Osteoblast (primary cell): ENCODE measurements around the gene CAPZB. TPM values are rescaled to one million over a fixed set of nuclear protein-coding genes. Genes with fewer than 3 reads are reported as not detected.
A peak's percentile ranks its signal among the peaks of the same experiment; 100 is the strongest.

ENCODE experiments used
- DNase-seq: peaks from one replicate; pipeline ENCODE4 v3.0.0; 2011; ENCODE audit warnings: low spot score, mixed read lengths; ENCODE audit not compliant: insufficient read length; ENCODE audit errors: missing footprints
- H2AFZ ChIP-seq: 2 replicates; pipeline ENCODE4 v1.6.0; 2011; ENCODE audit warnings: mild to moderate bottlenecking, low read length
- H3K27ac ChIP-seq: 2 replicates; pipeline ENCODE4 v1.5.1; 2011; ENCODE audit warnings: mild to moderate bottlenecking, low read depth, low read length, moderate library complexity
- H3K27me3 ChIP-seq: 2 replicates; pipeline ENCODE4 v1.6.0; 2012; ENCODE audit warnings: mild to moderate bottlenecking, control low read depth, inconsistent platforms, low read length, moderate library complexity; ENCODE audit not compliant: insufficient read depth
- H3K36me3 ChIP-seq: 2 replicates; pipeline ENCODE4 v1.5.1; 2011; ENCODE audit warnings: mild to moderate bottlenecking, low read length, control low read depth, moderate library complexity; ENCODE audit not compliant: insufficient read depth
- H3K4me1 ChIP-seq: 2 replicates; pipeline ENCODE4 v1.5.1; 2011; ENCODE audit warnings: mild to moderate bottlenecking, low read length, control low read depth, moderate library complexity; ENCODE audit not compliant: insufficient read depth
- H3K4me2 ChIP-seq: 2 replicates; pipeline ENCODE4 v1.6.0; 2011; ENCODE audit warnings: mild to moderate bottlenecking, low read length; ENCODE audit not compliant: insufficient read depth
- H3K4me3 ChIP-seq: fragments of 200-600 bp; sonication (generic); 3 replicates; pipeline ENCODE4 v1.5.1; 2012; ENCODE audit warnings: mild to moderate bottlenecking, low read length, inconsistent platforms; ENCODE audit not compliant: insufficient read depth
- H3K79me2 ChIP-seq: 2 replicates; pipeline ENCODE4 v1.6.0; 2012; ENCODE audit warnings: mild to moderate bottlenecking, low read length, control low read depth, inconsistent platforms; ENCODE audit not compliant: insufficient read depth
- H3K9me3 ChIP-seq: 2 replicates; pipeline ENCODE4 v1.5.1; 2011; ENCODE audit warnings: low read depth, low read length, control low read depth
- H4K20me1 ChIP-seq: 2 replicates; pipeline ENCODE4 v1.6.0; 2012; ENCODE audit warnings: mild to moderate bottlenecking, low read length, control low read depth; ENCODE audit not compliant: insufficient read depth
- CTCF ChIP-seq: IDR thresholded peaks from 2 replicates; pipeline ENCODE4 v1.5.1; 2011; ENCODE audit warnings: mild to moderate bottlenecking, low read depth, low read length, moderate library complexity; ENCODE audit errors: extremely low read depth
- total RNA-seq: library from RNA; depleted of rRNA; stranded (reverse); fragments of >200 nt; gene quantifications from 2 replicates; pipeline ENCODE4 v1.2.3, GENCODE V29; 2012

CAPZB gene
- total RNA-seq, 1 donor, result 217 TPM

- no peak overlapping the region for H3K4me3 ChIP-seq
- peak; percentile 50 for DNase-seq
- H2AFZ ChIP-seq, result no peak overlapping the region
- H3K27me3 ChIP-seq, result no peaks in the 10 kb centered on the region
- H3K4me2 ChIP-seq, result no peak overlapping the region
- no peaks in the 10 kb centered on the region for H3K9me3 ChIP-seq
- H3K27ac ChIP-seq, result no peak overlapping the region
- no peaks in the 10 kb centered on the region for H3K4me1 ChIP-seq
- H4K20me1 ChIP-seq, result peaks cover 72% of the 10 kb centered on the region
- TF ChIP-seq CTCF, result no peak
- peaks cover 37% of the 10 kb centered on the region for H3K36me3 ChIP-seq
- peaks cover 72% of the 10 kb centered on the region for H3K79me2 ChIP-seq
Observed at GRCh38 chr1:19359357-19359756, 126.0 kb downstream of the CAPZB start.

DNA sequence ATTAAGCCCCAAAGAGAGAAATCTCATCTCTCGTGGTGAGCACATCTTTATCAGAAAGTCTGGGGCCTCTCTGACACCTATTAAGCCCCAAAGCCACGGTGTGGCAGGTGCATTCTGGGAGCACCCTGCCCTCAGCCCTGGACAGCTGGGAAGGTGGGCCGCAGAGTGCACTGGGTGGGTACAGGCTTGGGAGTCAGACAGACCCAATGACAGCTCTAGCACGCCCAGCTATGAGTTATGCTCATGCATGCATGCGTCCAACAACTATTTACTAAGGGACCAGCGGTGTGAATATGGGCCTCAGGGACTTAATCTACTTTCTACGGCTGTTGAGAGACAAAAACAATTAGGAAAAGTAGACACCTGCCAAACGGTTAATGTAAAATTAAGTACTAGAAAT, 126.6 kb downstream of the CAPZB start:
- Histone ChIP-seq H3K79me2 (peaks cover 67% of the 10 kb centered on the region), H3K27ac (no peak overlapping the region), H3K9me3 (no peaks in the 10 kb centered on the region), H3K36me3 (peaks cover 43% of the 10 kb centered on the region), H4K20me1 (peaks cover 68% of the 10 kb centered on the region), H3K4me1 (no peaks in the 10 kb centered on the region), H3K4me2 (no peak overlapping the region), H3K27me3 (no peaks in the 10 kb centered on the region), H3K4me3 (no peak overlapping the region), H2AFZ (no peak overlapping the region)
- TF ChIP-seq CTCF, result no peak
- DNase-seq, result peak; percentile 26

DNA sequence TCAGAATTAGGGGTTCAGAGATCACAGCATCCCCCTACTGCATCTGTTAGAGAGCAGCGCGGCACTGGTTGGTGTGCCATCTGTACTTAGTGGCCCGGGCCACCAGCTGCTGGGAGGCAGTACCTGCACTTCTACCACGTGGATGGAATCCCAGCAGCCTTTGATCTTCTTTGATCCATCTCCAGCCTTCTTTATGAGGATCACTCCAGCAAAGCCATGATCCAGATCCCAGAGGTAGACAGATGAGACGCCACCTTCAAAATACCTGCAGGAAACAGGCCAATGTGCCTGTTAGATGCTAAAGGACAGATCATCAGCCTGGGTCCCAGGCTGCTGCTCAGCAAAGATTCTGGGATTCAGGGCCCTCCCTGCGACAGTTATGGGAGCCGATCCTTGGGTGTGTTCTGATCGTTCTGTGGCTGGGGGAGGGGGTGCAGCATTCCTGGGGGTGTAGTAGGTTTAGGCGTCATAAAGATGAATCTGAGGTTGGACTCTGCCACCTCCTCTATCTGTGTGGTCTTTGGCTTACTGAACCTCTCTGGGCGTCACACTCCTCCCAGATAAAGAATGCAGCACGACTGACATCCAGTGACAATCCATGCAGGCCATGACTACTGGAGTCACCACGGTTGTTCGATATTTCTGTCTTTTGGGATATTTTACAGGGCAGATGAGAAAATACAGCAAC, 127.9 kb downstream of the CAPZB start:
- peaks cover 61% of the 10 kb centered on the region for H4K20me1 ChIP-seq

More for the DNA sequence above, 127.9 kb downstream of the CAPZB start:
- Histone ChIP-seq H3K4me3 (no peak overlapping the region), H3K4me1 (no peaks in the 10 kb centered on the region), H3K36me3 (peaks cover 51% of the 10 kb centered on the region), H3K27me3 (no peaks in the 10 kb centered on the region), H3K27ac (no peak overlapping the region), H3K9me3 (no peaks in the 10 kb centered on the region), H3K79me2 (peaks cover 59% of the 10 kb centered on the region), H3K4me2 (no peak overlapping the region), H2AFZ (no peak overlapping the region)
- no peak for TF ChIP-seq CTCF
- peak; percentile 50 for DNase-seq
